ENCODE data around the gene SOX2. TPM values are rescaled to one million over a fixed set of nuclear protein-coding genes. Genes with fewer than 3 reads are reported as not detected.

SOX2 gene
- total RNA-seq, 1 donor from 2014 or later: not detected

DNA sequence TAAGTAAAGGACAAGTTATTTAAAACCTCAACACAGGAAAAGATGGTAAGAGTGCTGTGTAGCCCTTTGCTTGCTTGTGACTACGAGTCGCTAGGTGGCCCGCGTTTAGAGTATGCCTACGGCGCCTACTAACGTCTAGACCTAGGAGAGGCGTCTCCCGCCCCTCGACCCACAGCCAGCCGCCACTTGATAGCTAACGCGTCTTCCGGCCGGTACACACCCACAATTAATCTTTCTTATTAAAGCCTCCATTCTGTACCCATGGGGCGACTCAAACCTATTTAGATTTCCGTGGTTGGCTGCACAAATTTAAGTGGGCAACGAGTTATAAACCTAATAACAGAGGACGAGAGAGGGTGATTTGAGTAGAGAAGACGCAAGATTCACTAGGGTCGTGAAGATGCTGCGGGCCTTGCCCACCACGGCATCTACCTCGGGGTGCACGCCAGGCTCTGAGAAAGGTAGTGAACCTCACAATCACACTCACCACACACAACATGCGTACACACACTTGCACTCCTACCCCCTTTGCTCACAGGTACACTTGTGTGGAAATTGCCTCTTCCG is 12.0 kb downstream of the SOX2 start:
- DNase-seq: no peak

DNA sequence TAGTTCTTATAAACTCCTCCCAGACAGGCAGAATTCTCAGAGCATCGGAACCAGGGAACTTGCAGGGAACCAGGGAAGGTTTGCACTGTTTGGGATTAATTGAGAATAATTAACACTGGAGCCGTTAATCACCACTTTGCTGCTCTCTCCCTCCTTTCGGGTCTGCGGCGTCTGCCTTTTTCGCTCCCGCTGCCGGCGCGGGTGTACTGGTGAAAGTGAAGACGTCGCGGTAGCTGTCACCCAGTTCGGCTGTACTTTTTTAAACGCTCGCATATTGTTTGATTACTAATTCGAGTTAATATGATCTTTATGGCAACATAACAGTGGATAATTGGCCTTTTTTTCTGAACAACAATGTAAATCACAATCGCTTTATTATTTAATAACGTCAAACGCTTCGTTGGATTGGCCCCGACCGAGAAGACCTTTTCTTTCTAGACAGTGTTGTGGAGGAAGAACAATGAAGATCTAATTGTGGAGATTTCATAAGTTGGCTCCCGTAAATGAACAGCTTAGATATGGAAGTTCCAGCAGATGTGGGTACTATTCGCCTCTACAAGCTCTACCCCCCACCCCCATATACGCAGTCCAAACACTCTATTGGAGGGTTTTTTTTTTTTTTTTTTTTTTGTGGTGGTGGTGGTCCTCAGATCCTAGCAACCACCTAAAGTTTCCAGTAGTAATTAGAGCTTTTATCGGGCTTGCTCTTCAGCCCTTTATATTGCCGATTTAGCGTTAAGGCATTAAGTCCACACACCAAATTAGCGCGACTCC is 12.7 kb downstream of the SOX2 start:
- no peak for DNase-seq

- DNase-seq: no peak
Measured at GRCh38 chr3:181725131-181725731, 13.5 kb downstream of the SOX2 start.

- no peak for DNase-seq
Measured at GRCh38 chr3:181725830-181726229, 14.1 kb downstream of the SOX2 start.

- DNase-seq: no peak
Measured at GRCh38 chr3:181726351-181727330, 14.9 kb downstream of the SOX2 start.

- no peak for DNase-seq
Measured at GRCh38 chr3:181727341-181728032, 15.8 kb downstream of the SOX2 start.

DNA sequence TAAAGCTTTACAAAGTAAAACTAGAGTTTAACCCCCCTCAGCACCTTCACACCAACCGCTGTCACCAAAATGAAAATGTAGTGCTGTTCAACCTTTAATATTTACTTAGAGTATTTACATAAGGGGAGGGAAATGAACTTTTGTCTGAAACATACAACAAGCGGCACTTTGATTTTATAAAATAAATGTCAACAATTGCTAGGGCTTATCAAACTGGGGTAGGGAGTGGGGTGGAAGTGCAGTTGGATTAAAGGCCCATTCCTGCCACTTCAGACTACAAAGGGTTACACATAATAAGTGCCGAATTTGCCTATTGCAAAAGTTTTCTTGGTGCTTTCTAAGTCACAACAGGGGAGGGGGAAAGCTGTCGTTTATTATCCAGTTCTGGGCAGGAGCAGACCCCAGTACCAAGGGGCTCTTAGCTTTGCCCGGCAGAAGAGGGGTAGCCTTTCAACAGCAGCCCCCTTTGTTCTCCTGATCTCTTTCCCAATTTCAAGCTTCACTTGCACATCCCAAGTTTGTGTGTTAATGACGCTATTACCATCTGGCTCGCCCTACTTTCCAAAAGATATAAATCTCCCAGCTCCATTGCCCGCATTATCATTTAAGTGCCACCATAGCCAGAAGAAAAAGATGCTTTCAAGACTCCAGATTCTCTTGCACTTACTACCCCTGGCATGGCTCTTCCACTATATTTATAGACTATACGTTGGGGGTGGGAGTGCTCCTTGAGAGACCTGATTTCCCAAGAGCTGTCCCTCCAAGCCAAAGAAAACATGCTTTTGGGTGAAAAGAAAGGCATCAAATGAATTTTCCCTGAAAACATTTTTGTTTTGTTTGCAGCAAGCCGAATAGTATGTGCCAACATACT is 17.0 kb downstream of the SOX2 start:
- no peak for DNase-seq

- no peak for DNase-seq
Measured at GRCh38 chr3:181729341-181729869, 17.7 kb downstream of the SOX2 start.

- DNase-seq: no peak
Measured at GRCh38 chr3:181730316-181730715, 18.6 kb downstream of the SOX2 start.

GRCh38 chr3:181730934-181731333 is 19.2 kb downstream of the SOX2 start:
- no peak for DNase-seq

- no peak for DNase-seq
Measured at GRCh38 chr3:181735911-181736310, 24.2 kb downstream of the SOX2 start.

DNA sequence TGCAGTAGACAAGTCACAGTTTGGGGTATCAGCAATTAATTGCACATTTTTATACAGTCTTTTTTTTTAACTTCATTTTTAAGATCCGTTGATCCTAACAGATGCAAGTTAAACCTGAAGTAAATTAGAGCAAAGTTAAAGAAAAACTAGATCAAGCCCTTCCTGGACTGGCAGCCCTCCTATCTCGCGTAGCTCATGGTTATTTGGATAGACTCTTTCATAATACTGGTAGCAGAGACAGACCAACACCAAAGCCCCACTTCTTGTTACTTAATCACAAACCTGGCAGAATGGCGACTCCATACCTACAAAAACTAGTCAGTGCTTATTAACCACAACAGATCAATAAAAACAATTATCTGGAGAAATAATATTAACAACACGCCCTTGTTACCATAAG is 26.8 kb downstream of the SOX2 start:
- DNase-seq: no peak

DNA sequence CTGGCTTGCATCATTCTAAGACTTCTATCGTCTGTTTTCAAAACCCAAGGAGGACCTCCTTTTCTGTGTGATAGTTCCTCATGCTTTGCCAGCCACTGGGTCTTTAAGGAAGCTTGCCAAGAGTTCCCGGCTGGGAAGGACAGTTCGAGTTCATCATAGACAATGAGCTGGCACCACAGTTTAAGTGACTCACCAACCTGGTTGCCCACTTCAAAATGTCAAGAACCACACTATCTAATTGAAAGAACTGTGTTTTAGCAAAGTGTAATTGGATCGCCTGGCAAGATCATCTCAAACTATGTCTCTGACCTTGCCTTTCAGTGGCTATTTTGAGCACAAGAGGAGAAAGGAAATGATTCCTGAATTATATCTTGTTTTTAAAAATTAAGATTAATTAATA is 27.9 kb downstream of the SOX2 start:
- DNase-seq: no peak

DNA sequence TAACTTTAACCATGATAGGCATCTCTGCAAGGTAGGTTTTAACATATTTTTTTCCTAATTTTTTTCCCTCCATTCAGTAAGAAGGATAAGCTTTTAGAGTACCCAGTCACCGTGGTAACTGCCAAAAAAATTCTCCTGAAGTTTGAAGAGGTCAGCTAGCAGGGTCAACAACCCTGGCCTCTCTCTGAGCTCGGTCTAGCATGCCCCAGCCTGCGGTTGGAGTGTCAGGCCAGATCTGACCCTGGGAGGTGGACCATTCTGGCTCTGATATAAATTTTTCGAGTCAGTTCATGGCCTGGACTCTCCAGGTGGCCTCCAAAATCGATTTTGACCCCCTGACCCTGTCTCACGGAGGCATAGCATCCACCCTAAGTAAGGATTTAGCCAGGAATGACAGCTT is 29.7 kb downstream of the SOX2 start:
- no peak for DNase-seq

DNA sequence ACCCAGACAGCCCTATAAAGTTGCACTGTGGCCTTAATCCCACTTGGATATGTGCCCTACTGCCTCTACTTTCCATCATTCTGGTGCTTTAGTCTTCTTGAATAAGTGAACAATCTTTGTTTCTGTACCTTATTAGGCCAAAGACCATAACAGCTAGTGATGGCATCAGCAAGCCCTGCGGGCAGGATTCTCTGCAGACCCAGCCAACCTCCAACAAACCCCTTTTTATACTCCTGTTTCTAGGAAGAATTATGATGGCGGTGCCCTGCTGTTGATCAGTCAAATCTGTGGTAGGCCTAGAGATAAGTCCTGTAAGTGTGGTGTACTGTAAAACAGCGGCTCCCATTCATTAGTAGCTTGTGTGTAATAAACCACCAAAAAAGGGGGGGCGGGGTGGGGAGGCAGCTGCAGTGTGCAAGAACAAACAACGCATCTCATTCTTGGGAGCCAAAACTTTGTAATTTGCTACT is 40.5 kb downstream of the SOX2 start:
- no peak for DNase-seq

- DNase-seq: no peak
Measured at GRCh38 chr3:181753391-181753790, 41.7 kb downstream of the SOX2 start.

DNA sequence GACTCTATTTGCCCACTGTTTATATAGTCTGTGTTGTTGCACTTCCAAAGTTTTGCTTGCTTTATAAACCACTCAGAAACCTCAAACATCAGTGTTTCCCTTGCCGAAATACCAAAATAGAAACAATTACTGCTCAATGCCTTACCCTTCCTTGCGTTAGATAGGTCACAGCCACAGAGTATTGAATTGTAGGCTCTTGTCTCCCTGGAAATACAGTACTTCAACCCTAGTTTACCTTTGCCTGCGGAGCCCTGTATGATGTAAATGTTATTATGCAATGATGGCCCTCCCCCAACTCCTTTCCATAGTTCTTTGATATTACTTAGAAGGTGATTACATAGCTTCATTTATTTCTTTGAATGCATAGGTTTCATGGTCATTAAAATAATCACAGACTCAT is 44.2 kb downstream of the SOX2 start:
- DNase-seq: no peak

GRCh38 chr3:181756645-181757297 is 45.0 kb downstream of the SOX2 start:
- no peak for DNase-seq

- DNase-seq: no peak
Measured at GRCh38 chr3:181757694-181758306, 46.1 kb downstream of the SOX2 start.

- DNase-seq: no peak
Measured at GRCh38 chr3:181761906-181762305, 50.2 kb downstream of the SOX2 start.
